HUES64 (cell line): Measurements from ENCODE around the gene NFKB2.
A peak's percentile ranks its signal among the peaks of the same experiment; 100 is the strongest.

ENCODE experiments used
- H3K27ac ChIP-seq: 2 replicates; pipeline ENCODE4 v1.7.0; 2013; ENCODE audit warnings: low read depth, low read length, inconsistent platforms
- H3K27me3 ChIP-seq: 2 replicates; pipeline ENCODE4 v1.6.1; 2013; ENCODE audit warnings: mild to moderate bottlenecking, low read length; ENCODE audit not compliant: insufficient read depth
- H3K36me3 ChIP-seq: 2 replicates; pipeline ENCODE4 v1.6.1; 2013; ENCODE audit warnings: mild to moderate bottlenecking, low read length; ENCODE audit not compliant: insufficient read depth
- H3K4me1 ChIP-seq: 2 replicates; pipeline ENCODE4 v1.6.1; 2013; ENCODE audit warnings: mild to moderate bottlenecking, low read length, moderate library complexity; ENCODE audit not compliant: insufficient read depth
- H3K4me3 ChIP-seq: 2 replicates; pipeline ENCODE4 v1.5.1; 2013; ENCODE audit warnings: mild to moderate bottlenecking, low read length, moderate library complexity
- H3K9ac ChIP-seq: 2 replicates; pipeline ENCODE4 v1.6.1; 2013; ENCODE audit warnings: mild to moderate bottlenecking, low read depth, low read length
- H3K9me3 ChIP-seq: 2 replicates; pipeline ENCODE4 v1.6.1; 2013; ENCODE audit warnings: low read depth, low read length; ENCODE audit not compliant: insufficient read depth
- WGBS: fragments of 150-250, 120-280 bp; methylation state at CpG from one replicate; pipeline ENCODE4 v1.1.7; 2013; ENCODE audit warnings: missing lambda C conversion rate; 5-methylcytosine and 5-hydroxymethylcytosine counted together

Gene NFKB2

DNA sequence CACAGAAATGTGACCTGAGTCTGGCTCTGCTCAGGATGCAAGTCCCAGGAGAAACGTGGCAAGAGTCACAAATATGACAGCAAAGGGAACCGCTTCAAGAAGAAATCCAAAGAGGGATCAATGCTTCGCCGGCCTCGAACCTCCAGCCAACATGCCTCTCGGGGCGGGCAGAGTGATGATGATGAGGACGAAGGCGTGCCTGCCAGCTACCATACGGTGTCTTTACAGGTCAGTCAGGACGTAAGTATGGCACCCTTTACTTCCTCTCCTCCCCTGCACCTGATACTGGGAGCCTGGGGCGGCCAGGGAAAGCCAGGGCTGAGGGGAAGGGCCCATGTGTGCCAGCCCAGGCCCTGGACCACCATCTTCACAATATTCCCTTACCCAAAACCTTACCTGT is 18.6 kb upstream of the NFKB2 start:
- Histone ChIP-seq H3K27me3 (no peaks in the 10 kb centered on the region), H3K4me3 (no peak overlapping the region), H3K36me3 (peaks cover 62% of the 10 kb centered on the region), H3K9ac (no peak overlapping the region), H3K4me1 (no peaks in the 10 kb centered on the region), H3K27ac (no peak overlapping the region), H3K9me3 (no peaks in the 10 kb centered on the region)
- 94% methylated on average over 12 of the region's 12 CpGs for WGBS

DNA sequence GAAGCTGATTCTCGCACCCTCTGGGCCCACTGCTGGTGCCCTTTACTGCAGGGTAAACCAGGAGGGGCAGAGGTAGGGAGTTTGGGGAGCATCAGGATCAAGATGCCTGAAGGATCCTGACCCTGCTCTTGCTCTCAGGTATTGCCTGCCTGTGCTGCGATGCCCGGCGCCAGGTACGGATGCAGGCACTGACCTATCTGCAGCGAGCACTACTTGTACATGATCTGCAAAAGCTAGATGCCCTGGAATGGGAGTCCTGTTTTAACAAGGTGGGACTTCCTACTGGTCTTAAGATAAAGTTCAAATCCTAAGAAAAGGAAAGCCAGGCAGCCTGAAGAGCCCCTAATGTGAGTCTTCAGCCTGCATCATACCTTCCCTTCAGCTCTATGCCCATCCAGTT is 16.1 kb upstream of the NFKB2 start:
- Histone ChIP-seq H3K27me3 (no peaks in the 10 kb centered on the region), H3K4me3 (no peak overlapping the region), H3K9ac (no peak overlapping the region), H3K9me3 (no peaks in the 10 kb centered on the region), H3K27ac (no peak overlapping the region), H3K4me1 (no peaks in the 10 kb centered on the region), H3K36me3 (peaks cover 49% of the 10 kb centered on the region)
- 93% methylated on average over 6 of the region's 6 CpGs for WGBS

DNA sequence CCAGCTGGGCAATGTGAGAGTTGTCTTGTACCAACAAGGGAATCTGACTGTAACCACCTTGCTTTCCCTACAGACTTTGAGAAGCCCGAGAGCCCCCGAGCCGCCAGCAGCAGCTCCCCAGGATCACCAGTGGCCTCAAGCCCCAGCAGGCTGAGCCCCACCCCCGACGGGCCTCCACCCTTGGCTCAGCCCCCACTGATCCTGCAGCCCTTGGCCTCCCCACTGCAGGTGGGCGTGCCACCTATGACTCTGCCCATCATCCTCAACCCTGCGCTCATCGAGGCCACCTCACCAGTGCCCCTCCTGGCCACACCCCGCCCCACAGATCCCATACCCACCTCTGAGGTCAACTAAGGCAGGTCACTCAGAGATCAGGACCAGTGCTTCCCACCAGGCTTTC is 13.5 kb upstream of the NFKB2 start:
- Histone ChIP-seq H3K36me3 (peaks cover 33% of the 10 kb centered on the region), H3K27me3 (no peaks in the 10 kb centered on the region), H3K4me1 (no peaks in the 10 kb centered on the region), H3K27ac (no peak overlapping the region), H3K9me3 (no peaks in the 10 kb centered on the region), H3K9ac (no peak overlapping the region), H3K4me3 (no peak overlapping the region)
- WGBS, result 92% methylated on average over 9 of the region's 9 CpGs

DNA sequence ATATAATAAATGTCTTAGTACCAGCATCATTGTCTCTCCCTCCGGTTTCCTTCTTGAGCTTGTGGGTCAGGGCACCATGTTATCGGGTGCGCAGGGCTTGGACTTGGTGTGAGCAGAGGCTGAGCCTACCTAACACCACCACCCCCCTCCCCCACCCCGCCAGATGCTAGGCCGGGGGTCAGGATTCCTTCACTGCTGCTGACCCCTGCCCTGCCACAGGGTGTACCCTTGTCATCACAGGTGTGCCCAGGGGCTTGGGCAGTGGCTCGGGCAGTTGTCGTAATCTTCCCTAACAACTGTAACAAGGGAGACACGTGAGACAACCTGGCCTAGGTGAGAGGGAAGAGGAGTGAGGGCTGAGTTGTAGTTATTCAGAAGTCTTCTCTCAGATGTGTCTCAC is 12.6 kb upstream of the NFKB2 start:
- no peaks in the 10 kb centered on the region for H3K27me3 ChIP-seq
- H3K9me3 ChIP-seq, result no peaks in the 10 kb centered on the region
- H3K9ac ChIP-seq, result no peak overlapping the region
- peaks cover 31% of the 10 kb centered on the region for H3K36me3 ChIP-seq
- 95% methylated on average over 8 of the region's 8 CpGs for WGBS
- H3K4me3 ChIP-seq, result no peak overlapping the region
- H3K4me1 ChIP-seq, result no peaks in the 10 kb centered on the region
- H3K27ac ChIP-seq, result no peak overlapping the region

DNA sequence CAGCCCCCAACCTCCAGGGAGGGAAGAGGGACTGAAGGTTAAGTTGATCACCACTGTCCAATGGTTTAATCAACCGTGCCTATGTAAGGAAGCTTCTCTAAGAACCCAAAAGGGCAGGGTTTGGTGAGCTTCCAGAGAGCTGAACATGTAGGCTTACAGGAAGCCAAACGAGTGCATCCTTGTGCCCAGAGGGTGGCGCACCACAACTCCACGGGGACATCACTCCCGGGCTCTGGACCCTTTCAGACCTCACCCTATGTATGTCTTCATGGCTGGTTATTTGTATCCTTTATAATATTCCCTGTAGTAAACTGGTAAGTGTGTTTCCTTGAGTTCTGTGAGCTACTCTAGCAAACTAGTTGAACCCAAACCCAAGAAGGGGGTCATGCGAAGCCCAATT is 11.5 kb upstream of the NFKB2 start:
- Histone ChIP-seq H3K9ac (no peak overlapping the region), H3K9me3 (no peaks in the 10 kb centered on the region), H3K4me3 (no peak overlapping the region), H3K27ac (no peak overlapping the region), H3K36me3 (peaks cover 31% of the 10 kb centered on the region), H3K27me3 (peaks cover 2% of the 10 kb centered on the region; the same call in 1 of the 2 replicates), H3K4me1 (no peaks in the 10 kb centered on the region)
- 65% methylated on average over 6 of the region's 6 CpGs for WGBS

DNA sequence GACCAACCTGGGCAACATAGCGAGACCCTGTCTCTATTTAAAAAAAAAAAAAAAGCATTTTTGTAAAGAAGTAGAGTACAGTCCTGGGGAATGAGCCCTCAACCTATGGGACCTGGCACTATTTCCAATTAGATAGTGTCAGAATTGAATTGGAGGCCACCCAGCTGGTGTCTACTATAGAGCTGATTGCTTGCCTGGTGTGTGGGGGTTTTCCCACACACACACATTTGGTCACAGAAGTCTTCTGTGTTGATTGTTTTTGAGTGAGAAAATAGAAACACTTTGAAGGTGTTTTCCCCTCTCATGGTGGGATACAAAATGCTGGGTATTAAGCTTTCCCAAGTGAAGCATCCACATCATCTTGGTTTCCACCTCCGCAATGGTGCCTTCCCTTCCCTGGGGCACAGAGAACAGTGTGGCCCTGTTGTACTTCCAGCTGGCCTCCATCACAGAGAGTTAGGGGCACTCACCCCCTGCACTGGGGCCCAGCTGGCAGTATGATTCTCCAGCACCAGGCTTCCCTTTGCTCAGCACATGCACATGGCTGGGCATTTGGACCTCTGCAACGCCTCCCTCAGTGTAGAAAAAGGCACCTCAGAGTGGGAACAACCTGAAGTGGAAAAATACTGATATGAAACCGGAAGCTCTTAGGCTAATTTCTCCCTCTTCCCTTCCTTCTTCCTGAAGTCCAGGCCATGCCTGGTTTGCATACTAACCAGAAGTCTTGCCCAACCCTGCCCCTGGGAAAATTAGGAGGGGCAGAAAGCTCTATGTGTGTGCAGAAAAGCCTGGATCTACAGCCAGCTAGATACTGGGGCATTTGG is 10.7 kb upstream of the NFKB2 start:
- peaks cover 4% of the 10 kb centered on the region; the same call in 1 of the 2 replicates for H3K27me3 ChIP-seq
- 93% methylated on average over 4 of the region's 4 CpGs for WGBS
- no peak overlapping the region for H3K4me3 ChIP-seq
- peaks cover 23% of the 10 kb centered on the region for H3K36me3 ChIP-seq
- no peak overlapping the region for H3K27ac ChIP-seq
- H3K4me1 ChIP-seq, result no peaks in the 10 kb centered on the region
- H3K9me3 ChIP-seq, result no peaks in the 10 kb centered on the region
- no peak overlapping the region for H3K9ac ChIP-seq

DNA sequence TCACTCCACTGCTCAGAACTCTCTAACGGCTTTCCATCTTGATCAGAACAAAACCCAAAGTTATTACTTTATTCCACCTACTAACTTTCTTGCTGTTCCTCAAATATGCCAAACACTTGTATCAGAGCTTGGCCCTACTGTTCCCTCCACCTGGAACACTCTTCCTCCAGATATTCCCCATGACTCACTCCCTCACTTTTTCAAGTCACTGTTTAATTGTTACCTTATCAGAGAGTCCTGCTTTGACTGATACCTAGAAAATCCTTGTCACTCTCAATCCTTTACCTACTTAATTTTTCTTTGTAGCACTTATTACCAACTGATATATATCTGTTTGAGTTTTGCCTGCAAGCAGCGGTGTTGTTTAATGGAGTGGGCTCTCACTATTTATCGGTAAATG is 5.6 kb upstream of the NFKB2 start:
- Histone ChIP-seq H3K27me3 (peaks cover 41% of the 10 kb centered on the region), H3K4me3 (no peak overlapping the region), H3K9ac (no peak overlapping the region), H3K9me3 (no peaks in the 10 kb centered on the region), H3K4me1 (peaks cover 7% of the 10 kb centered on the region; the same call in 1 of the 2 replicates), H3K36me3 (no peaks in the 10 kb centered on the region), H3K27ac (no peak overlapping the region)
- 87% methylated on average over 3 of the region's 3 CpGs for WGBS

DNA sequence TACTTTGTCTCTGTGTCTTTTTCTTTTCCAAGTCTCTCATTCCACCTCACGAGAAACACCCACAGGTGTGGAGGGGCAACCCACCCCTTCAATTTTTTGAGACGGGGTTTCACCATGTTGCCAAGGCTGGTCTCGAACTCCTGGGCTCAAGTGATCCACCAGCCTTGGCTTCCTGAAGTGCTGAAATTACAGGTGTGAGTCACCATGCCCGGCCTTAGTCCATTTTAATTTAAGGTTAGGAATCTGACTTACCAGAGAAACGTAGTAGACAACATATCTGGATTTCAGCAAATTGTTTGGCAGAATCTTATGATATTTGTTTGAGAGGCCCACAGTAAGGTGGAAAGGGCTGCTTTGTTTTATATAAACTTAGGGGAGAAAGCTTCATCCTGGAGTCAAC is 3.2 kb upstream of the NFKB2 start:
- no peak overlapping the region; the same call in 1 of the 2 replicates for H3K27ac ChIP-seq
- peaks cover 14% of the 10 kb centered on the region; the same call in 1 of the 2 replicates for H3K4me1 ChIP-seq
- H3K9ac ChIP-seq, result 0 out of 2 replicates have a peak overlapping the region, but pooled peaks have one; percentile 18
- peaks cover 46% of the 10 kb centered on the region for H3K27me3 ChIP-seq
- H3K9me3 ChIP-seq, result no peaks in the 10 kb centered on the region
- H3K36me3 ChIP-seq, result no peaks in the 10 kb centered on the region
- WGBS, result 75% methylated on average over 5 of the region's 5 CpGs
- no peak overlapping the region for H3K4me3 ChIP-seq

DNA sequence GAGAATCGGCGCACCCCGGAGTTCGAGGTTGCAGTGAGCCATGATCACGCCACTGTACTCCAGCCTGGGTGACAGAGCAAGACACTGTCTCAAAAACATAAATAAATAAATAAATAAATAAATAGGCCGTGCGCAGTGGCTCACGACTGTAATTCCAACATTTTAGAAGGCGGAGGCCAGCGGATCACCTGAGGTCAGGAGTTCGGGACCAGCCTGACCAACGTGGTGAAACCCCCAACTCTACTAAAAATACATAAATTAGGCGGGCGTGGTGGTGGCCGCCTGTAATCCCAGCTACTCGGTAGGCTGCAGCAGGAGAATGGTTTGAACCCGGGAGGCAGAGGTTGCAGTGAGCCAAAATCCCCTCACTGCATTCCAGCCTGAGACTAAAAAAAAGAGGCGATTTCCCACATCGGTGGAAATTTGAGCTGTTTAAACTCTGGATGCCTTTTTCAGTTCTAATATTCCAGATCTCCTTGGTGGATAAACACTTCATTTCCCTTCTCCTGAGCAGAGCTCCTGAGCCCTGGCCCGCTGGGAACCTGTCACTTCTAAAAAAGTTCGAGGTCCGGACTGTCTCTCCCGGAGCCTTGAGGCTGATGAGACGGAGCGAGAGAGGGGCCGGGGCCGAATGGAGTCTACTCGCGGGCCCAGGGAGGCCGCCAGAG is 2.0 kb upstream of the NFKB2 start:
- 0 out of 2 replicates have a peak, but pooled peaks cover 4% of the 10 kb centered on the region for H3K36me3 ChIP-seq
- peak overlapping the region; percentile 74 for H3K4me3 ChIP-seq
- WGBS, result 41% methylated on average over 30 of the region's 30 CpGs
- no peak overlapping the region for H3K9ac ChIP-seq
- H3K9me3 ChIP-seq, result no peaks in the 10 kb centered on the region
- H3K27ac ChIP-seq, result no peak overlapping the region
- H3K27me3 ChIP-seq, result peaks cover 46% of the 10 kb centered on the region
- H3K4me1 ChIP-seq, result peaks cover 14% of the 10 kb centered on the region; the same call in 1 of the 2 replicates

DNA sequence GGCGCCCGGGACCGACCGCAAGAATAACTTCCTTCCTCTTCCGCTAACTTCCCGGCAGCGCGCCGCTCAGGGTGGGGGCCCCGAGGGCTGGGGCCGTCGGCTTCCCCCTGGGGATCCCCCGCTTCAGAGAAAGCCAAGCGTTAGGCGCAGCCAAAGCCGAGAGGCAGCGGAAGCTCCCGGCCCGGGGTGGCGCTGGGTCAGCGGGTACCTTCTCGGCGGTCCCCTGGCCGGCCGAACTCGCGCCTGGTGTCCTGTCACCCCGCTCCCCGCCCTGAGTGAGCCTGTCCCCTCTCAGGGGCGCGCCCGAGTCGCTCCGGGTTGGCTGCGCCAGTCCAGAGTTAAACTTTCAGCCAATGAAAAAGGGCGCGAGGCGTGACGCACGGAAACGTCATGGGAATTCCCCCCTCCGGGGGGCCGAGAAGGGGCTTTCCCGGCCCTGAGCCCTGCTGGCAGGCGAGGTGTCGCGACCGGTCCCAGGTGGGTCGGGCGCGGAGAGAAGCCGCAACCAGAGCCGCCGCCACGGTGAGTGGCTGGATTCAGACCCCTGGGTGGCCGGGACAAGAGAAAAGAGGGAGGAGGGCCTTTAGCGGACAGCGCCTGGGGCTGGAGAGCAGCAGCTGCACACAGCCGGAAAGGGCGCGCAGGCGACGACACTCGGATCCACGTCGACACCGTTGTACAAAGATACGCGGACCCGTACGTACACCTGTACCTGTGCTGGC is 1.3 kb upstream of the NFKB2 start:
- H3K4me3 ChIP-seq, result peak overlapping the region; percentile 74
- H3K9ac ChIP-seq, result no peak overlapping the region
- peaks cover 43% of the 10 kb centered on the region for H3K27me3 ChIP-seq
- no peaks in the 10 kb centered on the region for H3K9me3 ChIP-seq
- H3K36me3 ChIP-seq, result 0 out of 2 replicates have a peak, but pooled peaks cover 4% of the 10 kb centered on the region
- H3K4me1 ChIP-seq, result peaks cover 14% of the 10 kb centered on the region; the same call in 1 of the 2 replicates
- H3K27ac ChIP-seq, result peak overlapping the region; percentile 63; the same call in 1 of the 2 replicates
- under 1% methylated on average over 71 of the region's 71 CpGs for WGBS
